Measurements from ENCODE around the gene DYNLRB1.
"Not testable (repeated sequence)": the region's sequence is repeated elsewhere in the genome, so short reads cannot be mapped to it uniquely, and the experiment has no call there.

DYNLRB1 gene

GRCh38 chr20:34512266-34512954 is 3.8 kb upstream of the DYNLRB1 start:
- no peak for DNase-seq (ENCODE audit: low spot score)

GRCh38 chr20:34512955-34513419 is 3.2 kb upstream of the DYNLRB1 start:
- no peak for DNase-seq (ENCODE audit: low spot score)

- DNase-seq (ENCODE audit: low spot score), result not testable (repeated sequence)
These were observed 2.2 kb upstream of the DYNLRB1 start for GRCh38 chr20:34514034-34514433.

GRCh38 chr20:34514897-34515483 is 1.2 kb upstream of the DYNLRB1 start:
- no peak for DNase-seq (ENCODE audit: low spot score)

- peak; percentile 70 for DNase-seq (ENCODE audit: low spot score)
These were observed 557 bp upstream of the DYNLRB1 start for GRCh38 chr20:34515484-34516246.

- no peak for DNase-seq (ENCODE audit: low spot score)
These were observed 888 bp downstream of the DYNLRB1 start for GRCh38 chr20:34517114-34517505.

- DNase-seq (ENCODE audit: low spot score), result not testable (repeated sequence)
These were observed 2.6 kb downstream of the DYNLRB1 start for GRCh38 chr20:34518863-34519262.

- not testable (repeated sequence) for DNase-seq (ENCODE audit: low spot score)
These were observed 3.6 kb downstream of the DYNLRB1 start for GRCh38 chr20:34519841-34520240.

- DNase-seq (ENCODE audit: low spot score), result peak; percentile 21
These were observed 7.0 kb downstream of the DYNLRB1 start for GRCh38 chr20:34522969-34523871.

- DNase-seq (ENCODE audit: low spot score), result no peak
These were observed 8.2 kb downstream of the DYNLRB1 start for GRCh38 chr20:34524426-34524825.

- DNase-seq (ENCODE audit: low spot score), result no peak
These were observed 9.1 kb downstream of the DYNLRB1 start for GRCh38 chr20:34525342-34525708.

- DNase-seq (ENCODE audit: low spot score), result no peak
These were observed 9.6 kb downstream of the DYNLRB1 start for GRCh38 chr20:34525709-34526416.

- no peak for DNase-seq (ENCODE audit: low spot score)
These were observed 10.2 kb downstream of the DYNLRB1 start for GRCh38 chr20:34526466-34526865.

GRCh38 chr20:34527016-34527415 is 10.8 kb downstream of the DYNLRB1 start:
- no peak for DNase-seq (ENCODE audit: low spot score)

GRCh38 chr20:34528921-34529297 is 12.7 kb downstream of the DYNLRB1 start:
- DNase-seq (ENCODE audit: low spot score), result no peak

- DNase-seq (ENCODE audit: low spot score), result no peak
These were observed 13.5 kb downstream of the DYNLRB1 start for GRCh38 chr20:34529742-34530141.

- DNase-seq (ENCODE audit: low spot score), result no peak
These were observed 14.1 kb downstream of the DYNLRB1 start for GRCh38 chr20:34530342-34530741.

- DNase-seq (ENCODE audit: low spot score), result no peak
These were observed 15.5 kb downstream of the DYNLRB1 start for GRCh38 chr20:34531608-34532265.

- DNase-seq (ENCODE audit: low spot score), result no peak
These were observed 16.1 kb downstream of the DYNLRB1 start for GRCh38 chr20:34532320-34532719.

- no peak for DNase-seq (ENCODE audit: low spot score)
These were observed 16.5 kb downstream of the DYNLRB1 start for GRCh38 chr20:34532756-34533155.
